HG02798 (cell line): ENCODE results near the gene MAFG.

Experiments
- ATAC-seq: cut with Tn5 transposase; IDR thresholded peaks from one replicate; pipeline ENCODE4 v1.9.1; 2021; ENCODE audit warnings: mild to moderate bottlenecking; ENCODE audit not compliant: unreplicated experiment, poor library complexity

Gene MAFG

GRCh38 chr17:81901167-81902022 lies 26.1 kb downstream of the MAFG start:
- no peak for ATAC-seq

- ATAC-seq: no peak
Observed at GRCh38 chr17:81900181-81900820, 27.2 kb downstream of the MAFG start.

- no peak for ATAC-seq
Observed at GRCh38 chr17:81899514-81900166, 27.9 kb downstream of the MAFG start.

- ATAC-seq: no peak
Observed at GRCh38 chr17:81898885-81899284, 28.6 kb downstream of the MAFG start.

GRCh38 chr17:81898029-81898866 lies 29.3 kb downstream of the MAFG start:
- no peak for ATAC-seq

- no peak for ATAC-seq
Observed at GRCh38 chr17:81895400-81895799, 32.1 kb downstream of the MAFG start.

- ATAC-seq: no peak
Observed at GRCh38 chr17:81891303-81891552, 36.3 kb downstream of the MAFG start.

GRCh38 chr17:81890447-81891302 lies 36.9 kb downstream of the MAFG start:
- ATAC-seq: peak; percentile 18

- ATAC-seq: no peak
Observed at GRCh38 chr17:81889602-81890001, 37.9 kb downstream of the MAFG start.

- ATAC-seq: no peak
Observed at GRCh38 chr17:81888988-81889595, 38.4 kb downstream of the MAFG start.

- no peak for ATAC-seq
Observed at GRCh38 chr17:81888105-81888987, 39.2 kb downstream of the MAFG start.

GRCh38 chr17:81885869-81886548 lies 41.5 kb downstream of the MAFG start:
- ATAC-seq: no peak

- ATAC-seq: no peak
Observed at GRCh38 chr17:81885454-81885853, 42.1 kb downstream of the MAFG start.

- no peak for ATAC-seq
Observed at GRCh38 chr17:81884968-81885367, 42.6 kb downstream of the MAFG start.

- ATAC-seq: no peak
Observed at GRCh38 chr17:81884520-81884919, 43.0 kb downstream of the MAFG start.

GRCh38 chr17:81879121-81879520 lies 48.4 kb downstream of the MAFG start:
- no peak for ATAC-seq

GRCh38 chr17:81878294-81878693 lies 49.2 kb downstream of the MAFG start:
- no peak for ATAC-seq

- ATAC-seq: no peak
Observed at GRCh38 chr17:81877569-81877968, 50.0 kb downstream of the MAFG start.
